K562 (cell line): ENCODE data around the gene OXLD1. TPM values are rescaled to one million over a fixed set of nuclear protein-coding genes. Genes with fewer than 3 reads are reported as not detected.
A peak's percentile ranks its signal among the peaks of the same experiment; 100 is the strongest.

Source experiments
- MTA1 ChIP-seq: fragments of 450-650 bp; IDR thresholded peaks from 2 replicates; pipeline ENCODE4 v1.6.1; 2017; ENCODE audit warnings: borderline replicate concordance
- NFE2L1 ChIP-seq: fragments of 450-650 bp; IDR thresholded peaks from 2 replicates; pipeline ENCODE4 v1.6.1; 2016; ENCODE audit warnings: missing genetic modification characterization, low read depth, mild to moderate bottlenecking, missing compliant biosample characterization, moderate library complexity, borderline replicate concordance
- NRF1 ChIP-seq, 2 experiments: fragments of 450-650 bp; IDR thresholded peaks in 1 of 2; conservative IDR thresholded peaks in 1 of 2; 2 replicates each; pipeline ENCODE4 v1.6.1; 2014; ENCODE audit warnings: mild to moderate bottlenecking in 2 of 2
- PCBP1 ChIP-seq: fragments of 200-400 bp; formaldehyde crosslinking; IDR thresholded peaks from 2 replicates; pipeline ENCODE4 v1.6.1; 2018; ENCODE audit warnings: mild to moderate bottlenecking, low read depth, low read length; ENCODE audit not compliant: poor library complexity, severe bottlenecking
- PREB ChIP-seq: sonication (generic); formaldehyde crosslinking; IDR thresholded peaks from 2 replicates; pipeline ENCODE4 v1.8.1; 2023; ENCODE audit warnings: mild to moderate bottlenecking, missing genetic modification reagents
- RBM14 ChIP-seq: fragments of 200-400 bp; formaldehyde crosslinking; IDR thresholded peaks from 2 replicates; pipeline ENCODE4 v1.6.1; 2018; ENCODE audit warnings: low read depth, mild to moderate bottlenecking, low read length, moderate library complexity, borderline replicate concordance; ENCODE audit not compliant: insufficient read depth
- RFX7 ChIP-seq: fragments of 250-450 bp; sonication (Bioruptor Pico); IDR thresholded peaks from 2 replicates; pipeline ENCODE4 v1.5.1; 2021; ENCODE audit warnings: mild to moderate bottlenecking
- TAF9B ChIP-seq: fragments of 450-650 bp; IDR thresholded peaks from 2 replicates; pipeline ENCODE4 v1.6.1; 2018; ENCODE audit warnings: mild to moderate bottlenecking; ENCODE audit not compliant: partially characterized antibody
- TCF15 ChIP-seq: fragments of 250-450 bp; sonication (Bioruptor Pico); IDR thresholded peaks from 2 replicates; pipeline ENCODE4 v1.8.0; 2022; ENCODE audit warnings: moderate library complexity, mild to moderate bottlenecking, inconsistent platforms
- TEAD1 ChIP-seq, 2 experiments: fragments of 450-650 bp in 1 of 2; sonication (generic) in 1 of 2; formaldehyde crosslinking; IDR thresholded peaks; 2 replicates each; pipeline versions ENCODE4 v1.4.0 to v1.8.0; 2020 to 2022; ENCODE audit warnings: mild to moderate bottlenecking in 2 of 2, missing genetic modification reagents in 1 of 2
- U2AF1 ChIP-seq: fragments of 200-400 bp; formaldehyde crosslinking; optimal IDR thresholded peaks from 2 replicates; pipeline ENCODE3; 2017; ENCODE audit warnings: mild to moderate bottlenecking, low read depth, low read length, moderate library complexity
- XRCC3 ChIP-seq: fragments of 450-650 bp; IDR thresholded peaks from 2 replicates; pipeline ENCODE4 v1.6.1; 2017; ENCODE audit warnings: mild to moderate bottlenecking, moderate library complexity
- ZBTB26 ChIP-seq: fragments of 450-650 bp; formaldehyde crosslinking; IDR thresholded peaks from 2 replicates; pipeline ENCODE4 v1.4.0; 2022; ENCODE audit warnings: missing genetic modification characterization
- ZNF174 ChIP-seq: fragments of 250-450 bp; sonication (Bioruptor Pico); IDR thresholded peaks from 2 replicates; pipeline ENCODE4 v1.4.0; 2020; ENCODE audit warnings: mild to moderate bottlenecking
- ZNF311 ChIP-seq: fragments of 250-450 bp; sonication (Bioruptor Pico); IDR thresholded peaks from 2 replicates; pipeline ENCODE4 v1.4.0; 2020; ENCODE audit warnings: mild to moderate bottlenecking, moderate library complexity
- ZNF354B ChIP-seq: fragments of 250-450 bp; sonication (Bioruptor Pico); IDR thresholded peaks from 2 replicates; pipeline ENCODE4 v1.4.0; 2020
- polyA plus RNA-seq, 8 experiments: library from polyadenylated mRNA; depleted of rRNA in 4 of 8; stranded (reverse) in 5 of 8; unstranded in 3 of 8; fragments of >200 nt; fragmentation: Nextera tagmentation in 2 of 8; fragmentation: Illumina TruSeq in 1 of 8; extraction: Ambion mirVana in 2 of 8; extraction: Trizol in 1 of 8; gene quantifications; 2 replicates each; pipeline versions ENCODE4 v1.2.1 to v1.2.3, GENCODE V29; 2011 to 2014; ENCODE audit warnings: inconsistent platforms in 1 of 8, missing spikeins in 1 of 8
- total RNA-seq, 7 experiments: library from RNA; depleted of rRNA in 6 of 7; stranded (reverse); fragments of >200 nt in 6 of 7; fragmentation: Illumina TruSeq in 2 of 7; extraction: Trizol in 2 of 7; gene quantifications; 2 replicates each; pipeline versions ENCODE4 v1.2.1 to v1.2.3, GENCODE V29; 2011 to 2021; ENCODE audit warnings: low replicate concordance in 1 of 7
- TF ChIP-seq, protein P1 (sequence below): fragments of 250-450 bp; sonication (Bioruptor Pico); IDR thresholded peaks from 2 replicates; pipeline ENCODE4 v1.8.0; 2021; ENCODE audit warnings: moderate library complexity, mild to moderate bottlenecking, inconsistent platforms
- TF ChIP-seq, protein P2 (sequence below): fragments of 450-650 bp; IDR thresholded peaks from 2 replicates; pipeline ENCODE4 v1.6.1; 2016; ENCODE audit warnings: mild to moderate bottlenecking
- TF ChIP-seq, protein P3 (sequence below): fragments of 450-650 bp; IDR thresholded peaks from 2 replicates; pipeline ENCODE4 v1.6.1; 2018; ENCODE audit warnings: mild to moderate bottlenecking, low read depth; ENCODE audit not compliant: partially characterized antibody

OXLD1 gene
- total and polyA plus RNA-seq, 9 of the 15 experiments (the other 6 are each of a cell fraction or from before 2014, with no cell fraction given), result 4.4 to 115 (median 29.3) TPM

- TF ChIP-seq PREB (CRISPR knock-in tag) (no peak), ZNF354B (CRISPR knock-in tag) (0 out of 2 replicates have a peak, but pooled peaks have one; percentile 37), ZNF311 (peak; percentile 92), ZBTB26 (CRISPR knock-in tag) (no peak), PCBP1 (no peak), U2AF1 (no peak), TAF9B (peak; percentile 33), XRCC3 (no peak), NRF1 (conservative IDR thresholded peaks at IDR 0.05 in 1 of 2, IDR thresholded peaks at IDR 0.05 in 1 of 2) (no peak), TCF15 (peak; percentile 70; the same call in 1 of the 2 replicates), NFE2L1 (0 out of 2 replicates have a peak, but pooled peaks have one; percentile 8), RFX7 (peak; percentile 67; the same call in 1 of the 2 replicates), TEAD1 (CRISPR knock-in tag; IDR thresholded peaks at IDR 0.05) (peak in 1 of 2 experiments; percentile 80; a peak in 2 of 4 replicates), MTA1 (no peak), RBM14 (no peak), ZNF174 (CRISPR knock-in tag) (no peak)
- TF ChIP-seq, protein P1, sequence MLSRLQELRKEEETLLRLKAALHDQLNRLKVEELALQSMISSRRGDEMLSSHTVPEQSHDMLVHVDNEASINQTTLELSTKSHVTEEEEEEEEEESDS (CRISPR knock-in tag), result no peak
- TF ChIP-seq, protein P2, sequence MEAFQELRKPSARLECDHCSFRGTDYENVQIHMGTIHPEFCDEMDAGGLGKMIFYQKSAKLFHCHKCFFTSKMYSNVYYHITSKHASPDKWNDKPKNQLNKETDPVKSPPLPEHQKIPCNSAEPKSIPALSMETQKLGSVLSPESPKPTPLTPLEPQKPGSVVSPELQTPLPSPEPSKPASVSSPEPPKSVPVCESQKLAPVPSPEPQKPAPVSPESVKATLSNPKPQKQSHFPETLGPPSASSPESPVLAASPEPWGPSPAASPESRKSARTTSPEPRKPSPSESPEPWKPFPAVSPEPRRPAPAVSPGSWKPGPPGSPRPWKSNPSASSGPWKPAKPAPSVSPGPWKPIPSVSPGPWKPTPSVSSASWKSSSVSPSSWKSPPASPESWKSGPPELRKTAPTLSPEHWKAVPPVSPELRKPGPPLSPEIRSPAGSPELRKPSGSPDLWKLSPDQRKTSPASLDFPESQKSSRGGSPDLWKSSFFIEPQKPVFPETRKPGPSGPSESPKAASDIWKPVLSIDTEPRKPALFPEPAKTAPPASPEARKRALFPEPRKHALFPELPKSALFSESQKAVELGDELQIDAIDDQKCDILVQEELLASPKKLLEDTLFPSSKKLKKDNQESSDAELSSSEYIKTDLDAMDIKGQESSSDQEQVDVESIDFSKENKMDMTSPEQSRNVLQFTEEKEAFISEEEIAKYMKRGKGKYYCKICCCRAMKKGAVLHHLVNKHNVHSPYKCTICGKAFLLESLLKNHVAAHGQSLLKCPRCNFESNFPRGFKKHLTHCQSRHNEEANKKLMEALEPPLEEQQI, result no peak
- TF ChIP-seq, protein P3, sequence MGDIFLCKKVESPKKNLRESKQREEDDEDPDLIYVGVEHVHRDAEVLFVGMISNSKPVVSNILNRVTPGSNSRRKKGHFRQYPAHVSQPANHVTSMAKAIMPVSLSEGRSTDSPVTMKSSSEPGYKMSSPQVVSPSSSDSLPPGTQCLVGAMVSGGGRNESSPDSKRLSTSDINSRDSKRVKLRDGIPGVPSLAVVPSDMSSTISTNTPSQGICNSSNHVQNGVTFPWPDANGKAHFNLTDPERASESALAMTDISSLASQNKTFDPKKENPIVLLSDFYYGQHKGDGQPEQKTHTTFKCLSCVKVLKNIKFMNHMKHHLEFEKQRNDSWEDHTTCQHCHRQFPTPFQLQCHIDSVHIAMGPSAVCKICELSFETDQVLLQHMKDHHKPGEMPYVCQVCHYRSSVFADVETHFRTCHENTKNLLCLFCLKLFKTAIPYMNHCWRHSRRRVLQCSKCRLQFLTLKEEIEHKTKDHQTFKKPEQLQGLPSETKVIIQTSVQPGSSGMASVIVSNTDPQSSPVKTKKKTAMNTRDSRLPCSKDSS, result no peak
These were observed 957 bp downstream of the OXLD1 start (continued) for GRCh38 chr17:81665205-81666091.
